ENCODE results near the gene PPHLN1. TPM values are rescaled to one million over a fixed set of nuclear protein-coding genes. Genes with fewer than 3 reads are reported as not detected.

PPHLN1 gene, protein sequence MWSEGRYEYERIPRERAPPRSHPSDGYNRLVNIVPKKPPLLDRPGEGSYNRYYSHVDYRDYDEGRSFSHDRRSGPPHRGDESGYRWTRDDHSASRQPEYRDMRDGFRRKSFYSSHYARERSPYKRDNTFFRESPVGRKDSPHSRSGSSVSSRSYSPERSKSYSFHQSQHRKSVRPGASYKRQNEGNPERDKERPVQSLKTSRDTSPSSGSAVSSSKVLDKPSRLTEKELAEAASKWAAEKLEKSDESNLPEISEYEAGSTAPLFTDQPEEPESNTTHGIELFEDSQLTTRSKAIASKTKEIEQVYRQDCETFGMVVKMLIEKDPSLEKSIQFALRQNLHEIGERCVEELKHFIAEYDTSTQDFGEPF
- total RNA-seq (2014; rRNA removed; shearing (Covaris generic)) = 78.7 and 94.4 TPM in 2 replicates

DNA sequence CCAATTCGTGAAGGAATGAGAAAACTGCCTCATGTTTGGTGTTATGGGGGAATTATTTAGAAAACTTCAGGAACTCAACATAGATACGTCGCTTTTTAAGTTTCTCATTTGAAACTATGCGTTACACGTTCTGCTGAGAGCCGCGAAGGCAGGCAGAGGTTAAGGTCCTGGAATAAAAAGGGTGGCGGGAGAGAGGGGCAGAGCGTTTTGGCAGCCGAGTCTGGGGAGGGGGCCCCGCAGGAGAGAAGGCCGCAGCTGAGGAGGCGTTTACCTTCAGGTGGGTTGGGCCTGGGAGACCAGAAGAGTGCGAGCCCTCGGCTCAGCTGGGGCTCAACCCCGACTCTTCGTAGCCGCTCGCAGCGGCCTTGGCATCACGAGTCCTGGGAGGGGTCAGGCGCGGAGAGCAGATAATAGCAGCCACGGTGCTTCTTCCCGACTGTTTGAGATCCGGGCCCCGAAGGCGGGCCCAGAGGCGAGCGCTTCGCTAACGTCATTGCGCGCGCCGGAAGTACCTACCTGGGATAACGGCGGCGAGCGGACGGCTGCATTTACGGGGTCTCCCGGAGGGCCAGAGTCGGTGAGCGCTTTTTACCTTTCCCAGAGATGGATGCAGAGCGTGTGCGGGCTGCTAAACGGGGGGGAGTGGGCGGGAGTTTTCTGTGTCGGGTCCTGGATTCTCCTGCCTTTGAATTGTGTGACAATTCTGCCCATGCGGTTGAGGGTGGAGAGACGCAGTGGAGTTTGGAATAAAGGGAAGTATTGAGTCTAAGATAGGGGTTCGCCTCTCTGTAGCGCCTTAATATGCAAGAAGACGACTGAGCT lies at the start of gene PPHLN1, which contains the start of gene ZCRB1:
PPHLN1 (plus strand) TSS at position 515 of the 822 bp plus-strand sequence. CDS start 9,736 bp downstream, outside the sequence.
ZCRB1 (minus strand) TSS at position 442 of the 822 bp plus-strand sequence. CDS start 1,992 bp downstream, outside the sequence.
- DNase-seq (ENCODE audit: low spot score) = peak; percentile 71

- DNase-seq (ENCODE audit: low spot score) = no peak
These were observed 48.4 kb upstream of the PPHLN1 start for GRCh38 chr12:42277396-42278127.

- no peak for DNase-seq (ENCODE audit: low spot score)
These were observed 47.8 kb upstream of the PPHLN1 start for GRCh38 chr12:42278128-42278510.

DNA sequence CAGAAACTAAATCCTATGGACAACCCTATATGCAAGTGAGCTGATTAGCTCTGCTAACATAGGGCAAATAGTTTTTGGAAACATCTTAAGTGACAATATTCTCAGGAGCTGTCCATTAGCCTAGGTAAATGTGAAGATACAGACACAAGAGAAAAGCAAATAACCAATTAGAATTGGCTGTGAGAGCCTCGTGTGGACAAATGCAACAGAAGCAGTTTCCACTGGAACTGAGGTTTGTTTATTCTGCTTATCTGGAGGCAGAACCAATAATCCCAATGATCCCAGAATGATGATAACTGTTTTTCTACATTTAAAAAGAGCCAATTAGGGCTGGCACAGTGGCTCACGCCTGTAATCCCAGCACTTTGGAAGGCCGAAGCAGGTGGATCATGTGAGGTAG lies 44.7 kb upstream of the PPHLN1 start:
- DNase-seq (ENCODE audit: low spot score) = no peak

DNA sequence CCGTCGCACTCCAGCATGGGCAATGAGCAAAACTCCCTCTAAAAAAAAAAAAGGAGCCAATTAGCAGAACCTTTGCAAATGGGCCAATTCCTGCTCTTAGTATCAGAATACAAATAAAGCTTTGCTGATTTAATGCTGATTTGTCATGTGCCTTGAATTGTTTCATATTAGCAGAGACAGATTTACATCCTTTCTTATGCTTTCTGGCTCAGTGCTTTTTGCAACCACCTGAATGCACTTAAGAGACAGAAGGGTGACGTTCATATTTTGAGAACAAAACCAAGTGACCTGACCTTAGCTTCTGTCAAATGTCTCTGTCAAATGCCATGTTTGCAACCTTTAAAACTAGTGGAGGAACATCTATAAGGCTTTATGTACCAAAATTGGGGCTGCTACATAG lies 44.1 kb upstream of the PPHLN1 start:
- no peak for DNase-seq (ENCODE audit: low spot score)

GRCh38 chr12:42282294-42282693 lies 43.7 kb upstream of the PPHLN1 start:
- no peak for DNase-seq (ENCODE audit: low spot score)

DNA sequence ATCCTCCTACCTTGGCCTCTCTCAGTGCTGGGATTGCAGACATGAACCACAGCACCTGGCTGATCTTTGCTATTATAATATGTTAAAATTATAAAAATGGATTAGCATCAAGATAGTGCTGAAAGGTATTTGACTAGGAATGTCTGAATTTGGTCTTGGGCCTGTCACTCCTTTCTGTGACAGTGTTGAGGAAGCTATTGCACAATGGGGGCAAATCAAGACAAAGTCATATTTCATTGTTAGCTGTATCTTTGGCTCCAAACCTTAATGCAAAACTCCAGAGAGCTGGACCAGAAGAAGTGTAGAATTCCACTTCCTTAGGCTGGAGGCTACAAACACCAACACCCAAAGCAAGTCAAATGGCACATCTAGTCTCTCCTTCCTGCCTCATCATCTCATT lies 42.2 kb upstream of the PPHLN1 start:
- no peak for DNase-seq (ENCODE audit: low spot score)

- DNase-seq (ENCODE audit: low spot score) = no peak
These were observed 41.8 kb upstream of the PPHLN1 start for GRCh38 chr12:42284157-42284556.

DNA sequence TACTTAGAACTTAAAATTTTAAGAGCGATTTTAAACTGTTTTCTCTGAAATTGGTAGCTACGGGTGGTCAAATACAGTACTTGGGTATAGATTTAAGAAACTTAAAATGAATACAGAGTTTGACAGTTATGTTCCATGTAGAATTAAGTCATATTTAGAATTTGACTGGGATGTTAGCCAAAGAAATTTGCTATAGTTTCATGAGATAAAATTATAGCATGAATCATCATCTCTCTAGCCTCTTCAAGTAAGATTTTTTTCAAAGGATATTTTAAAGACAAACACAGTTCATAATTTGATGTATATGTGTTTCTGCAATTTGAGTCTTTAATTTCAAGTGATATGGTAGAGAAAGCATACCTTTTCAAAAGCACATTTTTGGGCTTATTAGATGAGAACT lies 41.1 kb upstream of the PPHLN1 start:
- DNase-seq (ENCODE audit: low spot score) = no peak

GRCh38 chr12:42285431-42285830 lies 40.5 kb upstream of the PPHLN1 start:
- no peak for DNase-seq (ENCODE audit: low spot score)

GRCh38 chr12:42286741-42287140 lies 39.2 kb upstream of the PPHLN1 start:
- DNase-seq (ENCODE audit: low spot score) = no peak

- no peak for DNase-seq (ENCODE audit: low spot score)
These were observed 37.4 kb upstream of the PPHLN1 start for GRCh38 chr12:42288544-42288943.

GRCh38 chr12:42291680-42292079 lies 34.3 kb upstream of the PPHLN1 start:
- no peak for DNase-seq (ENCODE audit: low spot score)

- DNase-seq (ENCODE audit: low spot score) = no peak
These were observed 29.4 kb upstream of the PPHLN1 start for GRCh38 chr12:42296503-42297109.

GRCh38 chr12:42298887-42299286 lies 27.1 kb upstream of the PPHLN1 start:
- DNase-seq (ENCODE audit: low spot score) = no peak

DNA sequence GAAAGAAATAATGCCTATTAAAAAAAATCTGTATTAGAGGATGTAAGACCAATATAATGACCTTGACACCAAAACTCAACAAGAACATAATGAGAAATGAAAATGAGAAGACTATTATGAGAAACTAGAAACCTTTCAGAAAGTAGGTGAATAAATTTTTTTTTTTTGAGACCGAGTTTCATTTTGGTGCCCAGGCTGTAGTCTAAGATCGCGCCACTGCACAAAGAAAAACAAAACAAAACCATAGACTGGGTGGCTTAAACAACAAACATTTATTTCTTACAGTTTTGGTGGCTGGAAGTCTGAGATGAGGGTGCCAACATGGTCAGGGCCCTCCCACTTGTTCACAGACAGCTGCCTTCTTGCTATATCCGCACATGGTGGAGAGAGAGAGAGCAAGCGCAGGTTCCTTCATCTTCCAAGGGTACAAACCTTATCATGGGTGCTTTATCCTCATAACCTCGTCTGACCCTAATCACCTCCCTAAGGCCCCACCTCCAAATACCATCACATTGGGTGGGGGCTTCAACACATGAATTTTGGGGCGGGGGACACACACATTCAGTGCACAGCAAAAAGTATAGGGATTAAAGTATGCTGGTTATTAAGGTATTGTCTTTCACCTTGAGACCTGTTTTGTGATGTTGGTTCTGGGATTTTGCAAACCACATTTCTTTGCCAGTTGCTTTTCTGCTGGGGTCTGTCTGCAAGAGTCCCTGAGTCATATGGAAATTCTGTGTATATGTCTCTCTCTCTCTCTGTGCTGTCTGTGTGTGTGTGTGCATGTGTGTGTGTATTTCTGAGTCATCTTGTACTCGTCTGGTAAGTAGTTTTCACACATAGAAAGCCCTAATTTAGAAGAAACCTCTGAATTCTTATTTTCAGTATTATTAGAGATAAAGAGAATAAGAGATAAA lies 26.3 kb upstream of the PPHLN1 start:
- peak; percentile 22 for DNase-seq (ENCODE audit: low spot score)

DNA sequence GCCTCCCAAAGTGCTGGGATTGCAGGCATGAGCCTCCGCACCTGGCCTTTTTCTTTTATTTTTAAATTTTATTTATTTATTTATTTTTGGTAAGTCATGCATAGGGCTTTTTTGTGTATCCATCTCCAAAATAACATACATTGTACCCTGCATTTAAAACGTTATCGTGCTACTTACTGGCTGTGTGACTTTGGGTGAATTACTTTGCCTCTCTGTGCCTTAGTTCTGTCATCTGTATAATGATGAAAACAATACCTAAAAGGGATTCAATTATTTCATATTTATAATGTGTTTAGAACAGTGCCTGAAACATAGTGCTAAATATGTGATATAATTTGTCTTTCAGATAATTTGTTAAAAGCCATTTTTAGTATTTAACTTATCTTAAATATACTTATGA lies 19.7 kb upstream of the PPHLN1 start:
- no peak for DNase-seq (ENCODE audit: low spot score)

DNA sequence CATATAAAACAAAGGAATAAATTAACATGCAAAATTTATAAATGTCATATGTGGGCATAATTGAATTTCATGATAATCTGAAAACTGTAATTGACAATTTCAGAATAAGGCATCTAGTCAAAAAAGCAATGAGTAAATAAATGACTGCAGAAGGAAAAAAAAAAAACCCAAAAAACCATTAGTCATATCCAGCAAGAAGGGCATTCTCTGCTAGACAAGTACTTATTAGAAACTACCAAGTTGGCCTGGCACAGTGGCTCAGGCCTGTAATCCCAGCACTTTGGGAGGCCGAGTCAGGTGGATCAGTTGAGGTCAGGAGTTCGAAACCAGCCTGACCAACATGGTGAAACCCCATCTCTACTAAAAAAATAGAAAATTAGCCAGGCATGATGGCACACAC lies 17.6 kb upstream of the PPHLN1 start:
- DNase-seq (ENCODE audit: low spot score) = no peak

- DNase-seq (ENCODE audit: low spot score) = no peak
These were observed 16.0 kb upstream of the PPHLN1 start for GRCh38 chr12:42309996-42310395.

DNA sequence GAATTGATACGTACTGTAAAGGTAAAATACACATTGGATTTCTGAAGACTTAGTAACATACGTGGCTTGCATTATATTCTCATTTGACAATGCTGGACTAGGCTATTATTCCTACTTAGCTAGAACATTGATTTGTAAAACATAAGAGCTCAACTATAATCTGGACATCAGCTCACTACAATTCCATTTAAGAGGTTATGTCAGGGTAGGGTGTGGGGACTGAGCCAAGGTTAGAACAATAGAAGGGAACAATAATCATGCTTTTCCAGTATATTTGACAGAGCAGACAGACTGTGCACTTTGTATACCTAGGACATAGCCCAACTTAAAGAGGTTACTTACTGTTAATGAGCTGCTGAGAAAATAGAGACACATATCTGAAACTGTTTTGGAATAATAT lies 10.9 kb upstream of the PPHLN1 start:
- no peak for DNase-seq (ENCODE audit: low spot score)

GRCh38 chr12:42320796-42321195 lies 5.2 kb upstream of the PPHLN1 start:
- DNase-seq (ENCODE audit: low spot score) = no peak
